ENCODE measurements around the gene ZNF883. TPM values are rescaled to one million over a fixed set of nuclear protein-coding genes. Genes with fewer than 3 reads are reported as not detected.
"Not testable (repeated sequence)": the region's sequence is repeated elsewhere in the genome, so short reads cannot be mapped to it uniquely, and the experiment has no call there.

Gene ZNF883
- total RNA-seq = 6.4 and 7.3 TPM in 2 replicates
- long read RNA-seq, transcript ZNF883-201 (5 exons, 2,414 nt) = major isoform, 24 of 29 reads
- long read RNA-seq, partial matches to known transcripts = 2 of 29 reads
- long read RNA-seq, other reads (novel, unspliced or antisense) = 2 of 29 reads

DNA sequence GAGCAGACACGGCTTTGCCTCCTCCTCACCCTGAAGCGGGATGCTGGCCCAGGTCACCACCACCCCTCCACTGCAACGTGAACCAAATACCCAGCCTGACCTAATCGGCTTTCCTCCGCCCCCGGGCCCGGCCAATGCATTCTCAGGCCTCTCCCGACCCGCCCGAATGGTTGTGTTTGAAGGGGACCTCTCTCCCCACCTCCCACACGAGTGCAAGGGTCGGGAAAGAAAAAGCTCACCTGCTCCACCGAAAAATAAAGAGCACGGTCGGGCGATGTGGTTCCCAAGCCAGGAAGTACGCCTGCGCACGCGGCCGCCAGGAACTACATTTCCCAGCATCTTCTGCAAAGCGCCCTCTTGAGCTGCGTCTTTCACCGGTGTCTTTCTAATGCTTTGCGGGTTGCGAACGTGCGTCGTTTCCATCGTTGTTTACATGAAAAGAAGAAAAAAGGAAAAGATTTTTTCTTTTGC is at the start of gene ZNF883:
TSS of gene ZNF883 (minus strand) at position 282 of the 471 bp plus-strand sequence.
- peak within 1 kb of the TSS; percentile 81 for H3K27ac Mint-ChIP-seq (ENCODE audit: unreplicated experiment)
- no peaks in the 10 kb centered on the region for H3K27me3 Mint-ChIP-seq (ENCODE audit: unreplicated experiment)

DNA sequence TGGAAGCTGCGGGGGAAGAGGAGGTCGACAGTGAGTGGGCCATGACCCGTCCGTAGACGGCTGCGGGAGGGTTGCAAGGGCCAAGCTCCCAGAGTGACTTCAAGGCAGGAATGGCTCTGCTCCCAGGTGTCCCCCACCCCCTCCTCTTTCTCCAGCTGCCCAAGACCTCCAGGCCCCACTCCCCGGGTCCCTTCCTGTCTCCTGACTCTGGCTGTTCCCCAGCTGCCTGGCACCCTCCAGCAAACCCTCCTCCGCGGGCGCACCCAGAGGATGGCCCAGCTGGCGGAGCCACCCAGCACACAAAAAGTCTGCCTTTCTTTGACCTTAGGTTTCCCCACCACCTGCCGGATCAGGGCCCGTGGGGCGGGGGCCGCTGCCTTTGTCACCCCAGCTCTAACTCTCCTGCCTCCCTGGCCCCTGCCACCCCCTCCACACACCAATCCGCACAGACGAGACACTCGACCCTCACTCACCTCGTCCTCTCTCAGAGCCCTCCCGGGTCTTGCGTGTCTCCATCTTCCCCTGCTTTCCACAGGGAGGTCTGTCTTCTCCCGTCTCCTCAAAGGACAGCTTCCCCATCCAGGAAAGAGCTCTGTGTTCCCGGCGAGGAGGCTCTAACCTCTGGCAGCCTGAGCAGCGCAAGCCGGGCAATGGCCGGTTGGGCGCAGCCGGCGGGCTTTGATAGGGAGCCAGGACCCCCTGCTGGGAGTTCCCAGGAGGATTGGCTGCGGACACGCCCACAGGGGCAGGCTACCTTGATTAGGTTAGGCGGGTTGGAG is 49.3 kb upstream of the ZNF883 start:
- not testable (repeated sequence) for H3K27ac Mint-ChIP-seq (ENCODE audit: unreplicated experiment)

More for the DNA sequence above, at the start of gene ZNF883:
- no peak for DNase-seq (ENCODE audit: extremely low spot score, unreplicated experiment)
- H3K36me3 Mint-ChIP-seq (ENCODE audit: unreplicated experiment) = peaks cover 14% of the 10 kb centered on the region
- H3K4me3 Mint-ChIP-seq (ENCODE audit: unreplicated experiment) = peak within 1 kb of the TSS; percentile 86
- peaks cover 10% of the 10 kb centered on the region for H3K4me1 Mint-ChIP-seq (ENCODE audit: unreplicated experiment)
- H3K9me3 Mint-ChIP-seq (ENCODE audit: unreplicated experiment) = peaks cover 40% of the 10 kb centered on the region
- TF ChIP-seq, protein P1, sequence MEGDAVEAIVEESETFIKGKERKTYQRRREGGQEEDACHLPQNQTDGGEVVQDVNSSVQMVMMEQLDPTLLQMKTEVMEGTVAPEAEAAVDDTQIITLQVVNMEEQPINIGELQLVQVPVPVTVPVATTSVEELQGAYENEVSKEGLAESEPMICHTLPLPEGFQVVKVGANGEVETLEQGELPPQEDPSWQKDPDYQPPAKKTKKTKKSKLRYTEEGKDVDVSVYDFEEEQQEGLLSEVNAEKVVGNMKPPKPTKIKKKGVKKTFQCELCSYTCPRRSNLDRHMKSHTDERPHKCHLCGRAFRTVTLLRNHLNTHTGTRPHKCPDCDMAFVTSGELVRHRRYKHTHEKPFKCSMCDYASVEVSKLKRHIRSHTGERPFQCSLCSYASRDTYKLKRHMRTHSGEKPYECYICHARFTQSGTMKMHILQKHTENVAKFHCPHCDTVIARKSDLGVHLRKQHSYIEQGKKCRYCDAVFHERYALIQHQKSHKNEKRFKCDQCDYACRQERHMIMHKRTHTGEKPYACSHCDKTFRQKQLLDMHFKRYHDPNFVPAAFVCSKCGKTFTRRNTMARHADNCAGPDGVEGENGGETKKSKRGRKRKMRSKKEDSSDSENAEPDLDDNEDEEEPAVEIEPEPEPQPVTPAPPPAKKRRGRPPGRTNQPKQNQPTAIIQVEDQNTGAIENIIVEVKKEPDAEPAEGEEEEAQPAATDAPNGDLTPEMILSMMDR (IDR thresholded peaks at IDR 0.05) = peak; percentile 17

DNA sequence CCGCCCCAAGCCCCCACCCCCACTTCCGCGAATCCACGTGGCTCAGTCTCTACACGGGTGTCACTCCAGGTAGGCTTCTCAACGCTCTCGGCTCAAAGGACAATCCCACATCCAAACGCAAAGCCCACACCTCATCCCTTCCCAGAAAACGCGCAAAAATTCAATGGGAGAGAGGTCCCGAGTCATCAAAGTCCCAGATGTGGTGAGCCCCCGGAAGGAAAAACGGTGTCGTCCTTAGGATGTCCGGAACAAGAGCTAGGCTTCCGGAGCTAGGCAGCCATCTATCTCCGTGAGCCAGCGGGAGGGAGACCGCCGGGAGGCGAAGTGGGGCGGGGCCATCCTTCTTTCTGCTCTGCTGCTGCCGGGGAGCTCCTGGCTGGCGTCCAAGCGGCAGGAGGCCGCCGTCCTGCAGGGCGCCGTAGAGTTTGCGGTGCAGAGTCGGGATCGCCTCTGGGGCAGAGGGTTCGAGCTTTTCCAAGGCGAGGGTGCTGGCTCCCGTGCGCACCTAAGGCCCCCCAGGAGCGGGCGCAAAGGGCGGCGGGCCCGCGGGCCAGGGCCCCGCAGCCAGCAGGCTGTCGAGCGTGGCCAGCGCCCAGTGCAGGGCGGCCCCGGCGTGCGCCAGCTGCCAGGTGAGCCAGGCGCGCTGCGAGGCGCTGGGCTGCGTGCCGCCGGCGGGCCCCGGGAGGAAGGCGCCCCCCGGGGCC is 47.7 kb upstream of the ZNF883 start:
- not testable (repeated sequence) for H3K27me3 Mint-ChIP-seq (ENCODE audit: unreplicated experiment); H3K36me3 Mint-ChIP-seq (ENCODE audit: unreplicated experiment)
- DNase-seq (ENCODE audit: extremely low spot score, unreplicated experiment) = peak; percentile 90

More for the DNA sequence above, 49.3 kb upstream of the ZNF883 start:
- DNase-seq (ENCODE audit: extremely low spot score, unreplicated experiment) = peak; percentile 92
- H3K9me3 Mint-ChIP-seq (ENCODE audit: unreplicated experiment); H3K36me3 Mint-ChIP-seq (ENCODE audit: unreplicated experiment); H3K4me1 Mint-ChIP-seq (ENCODE audit: unreplicated experiment); H3K4me3 Mint-ChIP-seq (ENCODE audit: unreplicated experiment); H3K27me3 Mint-ChIP-seq (ENCODE audit: unreplicated experiment): not testable (repeated sequence)

DNA sequence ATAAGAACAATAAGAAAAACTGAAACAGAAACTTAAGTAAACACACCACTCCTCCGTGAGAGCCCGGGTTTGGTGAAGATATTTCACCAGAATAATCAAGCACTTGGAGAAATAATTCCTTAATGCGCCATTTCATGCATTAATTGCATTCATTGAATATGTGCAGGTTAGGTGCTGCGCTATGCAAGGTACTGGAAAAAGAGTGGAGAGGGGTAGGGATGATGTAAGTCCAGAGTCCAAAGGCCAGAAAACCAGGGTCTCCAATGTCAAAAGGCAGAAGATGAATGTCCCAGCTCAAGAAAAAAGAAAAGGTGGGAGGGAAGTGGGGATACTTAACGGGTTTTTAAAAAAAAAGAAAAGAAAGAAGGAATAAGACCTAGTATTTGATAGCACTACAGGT is 45.2 kb upstream of the ZNF883 start:
- H3K36me3 Mint-ChIP-seq (ENCODE audit: unreplicated experiment) = no peaks in the 10 kb centered on the region
- TF ChIP-seq, protein P1 (IDR thresholded peaks at IDR 0.05) = no peak

More for the DNA sequence above, 47.7 kb upstream of the ZNF883 start:
- not testable (repeated sequence) for H3K4me1 Mint-ChIP-seq (ENCODE audit: unreplicated experiment); H3K27ac Mint-ChIP-seq (ENCODE audit: unreplicated experiment); H3K4me3 Mint-ChIP-seq (ENCODE audit: unreplicated experiment); H3K9me3 Mint-ChIP-seq (ENCODE audit: unreplicated experiment)

DNA sequence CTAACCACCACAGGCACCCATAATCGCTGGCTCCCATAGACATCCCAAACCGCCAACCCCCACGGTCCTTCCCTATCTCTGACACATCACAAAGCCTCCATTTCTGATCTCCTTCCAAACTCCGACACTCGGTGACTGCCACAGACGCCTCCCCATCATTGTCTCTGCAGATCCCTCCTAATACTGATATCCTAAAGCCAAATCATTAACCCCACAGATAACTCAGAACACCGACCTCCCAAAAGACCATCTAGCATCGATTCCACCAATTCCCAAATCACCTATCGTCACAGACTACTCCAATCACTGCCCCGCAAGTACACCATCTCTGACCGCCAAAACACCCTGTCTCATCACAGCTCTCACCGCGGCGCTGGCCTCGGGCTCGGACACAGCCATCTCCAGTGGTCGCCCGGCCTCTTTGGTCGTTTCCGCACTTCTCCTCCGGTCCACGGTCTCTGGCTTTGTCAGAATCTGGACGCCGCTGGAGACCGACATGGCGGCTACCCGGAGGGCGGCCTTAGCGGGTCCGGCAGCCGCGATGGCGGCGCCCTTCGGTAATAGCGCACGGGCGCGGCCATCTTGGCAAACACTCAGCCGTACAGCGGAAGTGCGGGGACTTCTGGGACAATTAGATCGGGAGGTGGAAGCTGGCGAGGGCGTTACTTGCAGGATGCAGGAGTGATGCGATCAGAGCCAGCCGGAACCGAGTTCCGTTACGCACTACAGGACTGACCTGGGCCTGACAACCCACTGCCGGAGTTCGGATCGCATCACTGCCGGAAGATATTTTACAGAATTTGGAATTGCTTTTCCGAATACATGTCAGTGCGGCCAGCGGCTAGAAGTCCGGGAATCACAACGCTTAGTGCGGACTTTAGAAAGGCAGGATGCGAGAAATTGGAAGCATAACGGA is 44.5 kb upstream of the ZNF883 start, which contains the start of gene ZFP37:
TSS of gene ZFP37 (minus strand) at position 534 of the 916 bp plus-strand sequence. CDS start at position 498, 36 bp downstream.
- no peak within 1 kb of the TSS for H3K4me3 Mint-ChIP-seq (ENCODE audit: unreplicated experiment)
- DNase-seq (ENCODE audit: extremely low spot score, unreplicated experiment) = peak; percentile 96
- TF ChIP-seq, protein P1 (IDR thresholded peaks at IDR 0.05) = no peak
- H3K27ac Mint-ChIP-seq (ENCODE audit: unreplicated experiment) = no peak within 1 kb of the TSS
- H3K4me1 Mint-ChIP-seq (ENCODE audit: unreplicated experiment) = no peaks in the 10 kb centered on the region
- H3K27me3 Mint-ChIP-seq (ENCODE audit: unreplicated experiment) = no peaks in the 10 kb centered on the region
- H3K36me3 Mint-ChIP-seq (ENCODE audit: unreplicated experiment) = no peaks in the 10 kb centered on the region
- H3K9me3 Mint-ChIP-seq (ENCODE audit: unreplicated experiment) = peaks cover 8% of the 10 kb centered on the region

More for the DNA sequence above, 45.2 kb upstream of the ZNF883 start:
- Mint-ChIP-seq H3K4me1 (ENCODE audit: unreplicated experiment) (no peaks in the 10 kb centered on the region), H3K27ac (ENCODE audit: unreplicated experiment) (no peak overlapping the region), H3K27me3 (ENCODE audit: unreplicated experiment) (no peaks in the 10 kb centered on the region), H3K4me3 (ENCODE audit: unreplicated experiment) (no peak overlapping the region), H3K9me3 (ENCODE audit: unreplicated experiment) (peaks cover 8% of the 10 kb centered on the region)
- no peak for DNase-seq (ENCODE audit: extremely low spot score, unreplicated experiment)

Measured in osteocyte (in vitro differentiated cells).